Esophagus squamous epithelium (tissue), 5 donors: ENCODE measurements around the gene KMT2C. TPM values are rescaled to one million over a fixed set of nuclear protein-coding genes. Genes with fewer than 3 reads are reported as not detected.

Experiments used
- DNase-seq: peaks from one replicate; lab custom pipeline; 2025; lab: John Stamatoyannopoulos, UW
- H3K27ac ChIP-seq, 4 donors: fragments of 200-600 bp; sonication (generic); one replicate each; pipeline ENCODE4 v1.5.1; 2016 to 2019; ENCODE audit warnings: mild to moderate bottlenecking in 1 of 4
- H3K27me3 ChIP-seq, 4 donors: fragments of 200-600 bp; sonication (generic); 1 replicate in 3 of 4; 2 replicates in 1 of 4; pipeline versions ENCODE4 v1.5.1 to v1.6.0; 2017 to 2021; ENCODE audit warnings: antibody characterized with exemption in 1 of 4
- H3K36me3 ChIP-seq, 3 donors: fragments of 200-600 bp; sonication (generic); one replicate each; pipeline ENCODE4 v1.5.1; 2016 to 2019
- H3K4me1 ChIP-seq, 3 donors: fragments of 200-600 bp; sonication (generic); one replicate each; pipeline ENCODE4 v1.5.1; 2017 to 2019
- H3K4me3 ChIP-seq, 4 donors: fragments of 200-600 bp; sonication (generic); 1 replicate in 3 of 4; 2 replicates in 1 of 4; pipeline ENCODE4 v1.5.1; 2016 to 2019; ENCODE audit warnings: mild to moderate bottlenecking in 2 of 4, moderate library complexity in 1 of 4
- H3K9me3 ChIP-seq, 3 donors: fragments of 200-600 bp; sonication (generic); one replicate each; pipeline ENCODE4 v1.5.1; 2016 to 2019
- CTCF ChIP-seq, 6 experiments: fragments of 450-650 bp in 4 of 6; fragments of 200-600 bp in 2 of 6; sonication (generic) in 2 of 6; IDR thresholded peaks; one replicate each; pipeline ENCODE4 v1.5.1; 2016 to 2019; ENCODE audit warnings: antibody characterized with exemption in 6 of 6, mild to moderate bottlenecking in 4 of 6, moderate library complexity in 4 of 6
- POLR2A ChIP-seq, 4 donors: fragments of 450-650 bp; IDR thresholded peaks; one replicate each; pipeline ENCODE4 v1.6.1; 2017; ENCODE audit warnings: antibody characterized with exemption in 4 of 4, mild to moderate bottlenecking in 4 of 4, moderate library complexity in 3 of 4
- WGBS, 2 donors: methylation state at CpG; one replicate each; pipeline ENCODE4 v1.1.5; 2018; 5-methylcytosine and 5-hydroxymethylcytosine counted together
- intact Hi-C: fragments of 100-400 bp; cut with DNase I; formaldehyde crosslinking; loops from one replicate; pipeline ENCODE4 v1.15.0; 2022
- total RNA-seq, 4 donors: library from RNA; depleted of rRNA; stranded (reverse); fragments of >200 nt; gene quantifications; one replicate each; pipeline ENCODE4 v1.1.0, GENCODE V29; 2016
- donor health status: DM: yes; HTN: yes; CAD: no.

Gene KMT2C
- total RNA-seq, 4 donors from 2014 or later: 25.1 to 64.7 (median 43.4) TPM

- H3K27me3 ChIP-seq: no peaks in the 10 kb centered on the region
- DNase-seq: no peak
- 66 to 74% methylated on average over 3 of the region's 3 CpGs for WGBS, 2 donors
- intact Hi-C loops: no loop called here
- no peak overlapping the region for H3K4me3 ChIP-seq
- peaks cover 0 to 51% (median 4%) of the 10 kb centered on the region in 3 donors for H3K4me1 ChIP-seq
- H3K36me3 ChIP-seq: peaks cover 0 to 8% (median 0%) of the 10 kb centered on the region in 3 donors
- H3K9me3 ChIP-seq: peaks cover 0 to 8% (median 0%) of the 10 kb centered on the region in 3 donors
- no peak overlapping the region for H3K27ac ChIP-seq
- no peak for TF ChIP-seq POLR2A (IDR thresholded peaks at IDR 0.05)
- TF ChIP-seq CTCF (IDR thresholded peaks at IDR 0.05): no peak
Observed at GRCh38 chr7:152369518-152369917, 66.3 kb downstream of the KMT2C start.

- Histone ChIP-seq H3K27me3 (no peaks in the 10 kb centered on the region), H3K27ac (no peak overlapping the region), H3K4me1 (peaks cover 4 to 66% (median 8%) of the 10 kb centered on the region in 3 donors), H3K36me3 (peaks cover 0 to 8% (median 0%) of the 10 kb centered on the region in 3 donors), H3K9me3 (peaks cover 0 to 7% (median 0%) of the 10 kb centered on the region in 3 donors), H3K4me3 (no peak overlapping the region)
- intact Hi-C loops: no loop called here
- TF ChIP-seq POLR2A (IDR thresholded peaks at IDR 0.05): no peak
- no peak for TF ChIP-seq CTCF (IDR thresholded peaks at IDR 0.05)
- 92 to 94% methylated on average over 3 to 8 of the region's 8 CpGs for WGBS, 2 donors
- DNase-seq: no peak
Observed at GRCh38 chr7:152367170-152367569, 68.6 kb downstream of the KMT2C start.

- H3K9me3 ChIP-seq: peaks cover 0 to 2% (median 0%) of the 10 kb centered on the region in 3 donors
- H3K4me3 ChIP-seq: no peak overlapping the region
- H3K36me3 ChIP-seq: peaks cover 0 to 8% (median 0%) of the 10 kb centered on the region in 3 donors
- no peaks in the 10 kb centered on the region for H3K27me3 ChIP-seq
- H3K27ac ChIP-seq: no peak overlapping the region
- WGBS, 2 donors: 81 to 89% methylated on average over 12 to 13 of the region's 32 CpGs
- TF ChIP-seq POLR2A (IDR thresholded peaks at IDR 0.05) (no peak), CTCF (IDR thresholded peaks at IDR 0.05) (no peak)
- DNase-seq: no peak
- intact Hi-C loops: no loop called here
- H3K4me1 ChIP-seq: peaks cover 4 to 70% (median 8%) of the 10 kb centered on the region in 3 donors
Observed at GRCh38 chr7:152366662-152367061, 69.1 kb downstream of the KMT2C start.

GRCh38 chr7:152365982-152366603, 69.7 kb downstream of the KMT2C start:
- H3K4me3 ChIP-seq: no peak overlapping the region
- TF ChIP-seq POLR2A (IDR thresholded peaks at IDR 0.05) (no peak), CTCF (IDR thresholded peaks at IDR 0.05) (no peak)
- H3K4me1 ChIP-seq: peaks cover 4 to 70% (median 8%) of the 10 kb centered on the region in 3 donors
- no peaks in the 10 kb centered on the region for H3K9me3 ChIP-seq
- intact Hi-C loops: no loop called here
- peaks cover 0 to 8% (median 0%) of the 10 kb centered on the region in 3 donors for H3K36me3 ChIP-seq
- DNase-seq: no peak
- no peaks in the 10 kb centered on the region for H3K27me3 ChIP-seq
- 91 to 93% methylated on average over 6 of the region's 6 CpGs for WGBS, 2 donors
- H3K27ac ChIP-seq: no peak overlapping the region

GRCh38 chr7:152363798-152364197, 72.0 kb downstream of the KMT2C start:
- Histone ChIP-seq H3K27me3 (no peaks in the 10 kb centered on the region), H3K36me3 (peaks cover 0 to 8% (median 0%) of the 10 kb centered on the region in 3 donors), H3K4me3 (no peak overlapping the region), H3K9me3 (no peaks in the 10 kb centered on the region), H3K4me1 (peaks cover 4 to 60% (median 8%) of the 10 kb centered on the region in 3 donors), H3K27ac (no peak overlapping the region)
- 40 to 43% methylated on average over 1 of the region's 1 CpG for WGBS, 2 donors
- no peak for TF ChIP-seq CTCF (IDR thresholded peaks at IDR 0.05)
- TF ChIP-seq POLR2A (IDR thresholded peaks at IDR 0.05): no peak
- DNase-seq: no peak
- intact Hi-C loops: no loop called here
